ENCODE results near the gene C2orf80.

DNA sequence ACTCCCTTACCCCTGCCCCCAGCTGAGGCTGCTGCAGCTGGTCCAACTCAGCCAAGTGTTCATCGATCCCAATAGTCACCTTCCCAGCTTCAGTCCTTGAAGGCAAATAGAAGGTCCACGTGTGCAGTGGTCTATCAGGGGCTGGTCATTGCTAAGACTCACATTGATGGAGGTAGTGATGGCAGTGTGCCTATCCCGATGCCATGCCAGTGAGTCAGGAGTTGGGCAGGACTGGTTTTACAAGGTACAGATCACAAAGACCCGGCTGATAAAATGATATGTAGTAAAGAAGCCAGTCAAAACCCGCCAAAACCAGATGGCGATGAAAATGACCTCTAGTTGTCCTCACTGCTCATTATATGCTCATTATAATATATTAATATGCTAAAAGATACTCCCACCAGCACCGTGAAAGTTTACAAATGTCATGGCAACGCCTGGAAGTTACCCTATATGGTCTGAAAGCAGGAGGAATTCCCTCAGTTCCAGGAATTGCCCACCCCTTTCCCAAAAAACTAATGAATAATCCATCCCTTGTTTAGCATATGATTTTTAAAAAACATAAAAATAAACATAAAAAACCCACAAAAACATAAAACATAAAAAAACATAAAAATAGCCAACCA, 2.9 kb upstream of the C2orf80 start:
- TF ChIP-seq CTCF (conservative IDR thresholded peaks at IDR 0.05 in 1 of 2, IDR thresholded peaks at IDR 0.05 in 1 of 2; ENCODE audit: low read depth in 1 of 2, low read length in 2 of 2) (no peak), EZH2 (IDR thresholded peaks at IDR 0.05; ENCODE audit: low read length, missing control alignments) (no peak)
